Gastroesophageal sphincter (tissue), 4 donors: ENCODE data around the gene ADGRD1. TPM values are rescaled to one million over a fixed set of nuclear protein-coding genes. Genes with fewer than 3 reads are reported as not detected.

Experiments used
- ATAC-seq: fragments of 150-250 bp; one replicate; pipeline ENCODE4 v1.9.1; 2016; ENCODE audit warnings: mild to moderate bottlenecking, moderate library complexity
- H3K27ac ChIP-seq, 4 donors: fragments of 200-600 bp; sonication (generic) in 3 of 4; 1 replicate in 3 of 4; 2 replicates in 1 of 4; pipeline ENCODE4 v1.5.1; 2016 to 2019
- H3K27me3 ChIP-seq: fragments of 200-600 bp; sonication (generic); one replicate; pipeline ENCODE4 v1.5.1; 2019
- H3K36me3 ChIP-seq, 2 donors: fragments of 200-600 bp; sonication (generic); one replicate each; pipeline ENCODE4 v1.5.1; 2019; ENCODE audit warnings: control low read depth in 1 of 2
- H3K4me1 ChIP-seq, 3 donors: fragments of 200-600 bp; sonication (generic); 1 replicate in 2 of 3; 2 replicates in 1 of 3; pipeline ENCODE4 v1.5.1; 2016 to 2019; ENCODE audit warnings: control low read depth in 2 of 3
- H3K4me3 ChIP-seq, 2 donors: fragments of 200-600 bp; sonication (generic); one replicate each; pipeline ENCODE4 v1.5.1; 2019; ENCODE audit warnings: mild to moderate bottlenecking in 1 of 2, moderate library complexity in 1 of 2
- H3K9me3 ChIP-seq, 3 donors: fragments of 200-600 bp; sonication (generic); one replicate each; pipeline ENCODE4 v1.5.1; 2017 to 2019; ENCODE audit warnings: control low read depth in 2 of 3
- CTCF ChIP-seq, 4 experiments: fragments of 200-600 bp in 2 of 4; fragments of 450-650 bp in 2 of 4; sonication (generic) in 1 of 4; IDR thresholded peaks; one replicate each; pipeline ENCODE4 v1.5.1; 2017 to 2019; ENCODE audit warnings: antibody characterized with exemption in 4 of 4, mild to moderate bottlenecking in 2 of 4, moderate library complexity in 2 of 4
- EP300 ChIP-seq: sonication (generic); formaldehyde crosslinking; IDR thresholded peaks from one replicate; pipeline ENCODE4 v1.6.1; 2017; ENCODE audit warnings: antibody characterized with exemption, mild to moderate bottlenecking
- POLR2A ChIP-seq, 2 donors: fragments of 450-650 bp; IDR thresholded peaks; one replicate each; pipeline ENCODE4 v1.6.1; 2017; ENCODE audit warnings: antibody characterized with exemption in 2 of 2, mild to moderate bottlenecking in 2 of 2, moderate library complexity in 1 of 2
- POLR2AphosphoS5 ChIP-seq: sonication (generic); formaldehyde crosslinking; IDR thresholded peaks from one replicate; pipeline ENCODE4 v1.6.1; 2017; ENCODE audit warnings: antibody characterized with exemption
- WGBS, 2 donors: methylation state at CpG; one replicate each; pipeline ENCODE4 v1.1.5; 2018; ENCODE audit warnings: low coverage in 1 of 2; 5-methylcytosine and 5-hydroxymethylcytosine counted together
- total RNA-seq, 4 donors: library from RNA; depleted of rRNA; stranded (reverse); fragments of >200 nt; gene quantifications; one replicate each; pipeline ENCODE4 v1.1.0, GENCODE V29; 2016

The ADGRD1 gene
- total RNA-seq, 4 donors from 2014 or later: 19.1 to 43.4 (median 31.3) TPM

DNA sequence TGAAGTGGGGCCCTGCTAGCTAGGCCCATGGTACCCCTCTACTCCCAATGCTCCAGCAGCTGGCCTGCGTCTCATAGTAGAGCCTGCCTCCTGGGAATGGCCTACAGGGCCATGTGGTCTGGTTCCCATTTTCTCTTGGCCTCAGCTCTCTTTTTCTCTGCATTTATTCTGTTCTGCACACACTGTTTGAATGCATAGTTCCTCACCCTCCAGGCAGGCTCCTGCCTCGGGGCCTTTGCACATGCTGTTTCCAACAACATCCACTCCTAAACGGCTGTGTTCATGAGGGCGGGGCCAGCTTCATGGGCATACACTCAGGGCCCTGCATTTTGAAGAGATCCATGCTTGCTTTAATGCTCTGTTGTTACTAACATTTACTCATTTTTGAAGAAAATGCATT, 204.0 kb downstream of the ADGRD1 start:
- TF ChIP-seq POLR2A (IDR thresholded peaks at IDR 0.05) (no peak), CTCF (IDR thresholded peaks at IDR 0.05) (no peak), EP300 (no peak), POLR2AphosphoS5 (no peak)
- Histone ChIP-seq H3K4me1 (no peaks in the 10 kb centered on the region), H3K9me3 (no peaks in the 10 kb centered on the region), H3K36me3 (no peaks in the 10 kb centered on the region), H3K27ac (no peak overlapping the region), H3K27me3 (peaks cover 18% of the 10 kb centered on the region), H3K4me3 (no peak overlapping the region)
- WGBS, 2 donors: 58 to 93% methylated on average over 2 of the region's 4 CpGs
- ATAC-seq: no peak

GRCh38 chr12:131159660-131160059, 206.0 kb downstream of the ADGRD1 start:
- no peak overlapping the region for H3K27ac ChIP-seq
- H3K36me3 ChIP-seq: no peaks in the 10 kb centered on the region
- H3K9me3 ChIP-seq: no peaks in the 10 kb centered on the region
- TF ChIP-seq POLR2AphosphoS5 (no peak), EP300 (no peak), POLR2A (IDR thresholded peaks at IDR 0.05) (no peak), CTCF (IDR thresholded peaks at IDR 0.05) (no peak)
- 22 to 67% methylated on average over 1 of the region's 3 CpGs for WGBS, 2 donors
- H3K4me3 ChIP-seq: no peak overlapping the region
- peaks cover 35% of the 10 kb centered on the region for H3K27me3 ChIP-seq
- ATAC-seq: no peak
- H3K4me1 ChIP-seq: no peaks in the 10 kb centered on the region

GRCh38 chr12:131162113-131162512, 208.4 kb downstream of the ADGRD1 start:
- 80 to 83% methylated on average over 1 of the region's 3 CpGs for WGBS, 2 donors
- ATAC-seq: no peak

GRCh38 chr12:131163189-131163738, 209.6 kb downstream of the ADGRD1 start:
- Histone ChIP-seq H3K27ac (no peak overlapping the region), H3K27me3 (peaks cover 42% of the 10 kb centered on the region), H3K36me3 (no peaks in the 10 kb centered on the region), H3K4me1 (no peaks in the 10 kb centered on the region), H3K4me3 (no peak overlapping the region), H3K9me3 (no peaks in the 10 kb centered on the region)
- 57% methylated on average over 3 of the region's 46 CpGs; no CpG with 5 or more reads in 1 of the 2 donors for WGBS, 2 donors
- peak; percentile 17 for ATAC-seq
- TF ChIP-seq CTCF (IDR thresholded peaks at IDR 0.05) (no peak), POLR2A (IDR thresholded peaks at IDR 0.05) (no peak), POLR2AphosphoS5 (no peak), EP300 (no peak)

More at GRCh38 chr12:131162113-131162512, 208.4 kb downstream of the ADGRD1 start:
- no peaks in the 10 kb centered on the region for H3K9me3 ChIP-seq
- no peaks in the 10 kb centered on the region for H3K4me1 ChIP-seq
- no peaks in the 10 kb centered on the region for H3K36me3 ChIP-seq
- no peak for TF ChIP-seq POLR2A (IDR thresholded peaks at IDR 0.05)
- TF ChIP-seq EP300: no peak
- TF ChIP-seq CTCF (IDR thresholded peaks at IDR 0.05): no peak
- TF ChIP-seq POLR2AphosphoS5: no peak
- peaks cover 42% of the 10 kb centered on the region for H3K27me3 ChIP-seq
- no peak overlapping the region for H3K27ac ChIP-seq
- H3K4me3 ChIP-seq: no peak overlapping the region

DNA sequence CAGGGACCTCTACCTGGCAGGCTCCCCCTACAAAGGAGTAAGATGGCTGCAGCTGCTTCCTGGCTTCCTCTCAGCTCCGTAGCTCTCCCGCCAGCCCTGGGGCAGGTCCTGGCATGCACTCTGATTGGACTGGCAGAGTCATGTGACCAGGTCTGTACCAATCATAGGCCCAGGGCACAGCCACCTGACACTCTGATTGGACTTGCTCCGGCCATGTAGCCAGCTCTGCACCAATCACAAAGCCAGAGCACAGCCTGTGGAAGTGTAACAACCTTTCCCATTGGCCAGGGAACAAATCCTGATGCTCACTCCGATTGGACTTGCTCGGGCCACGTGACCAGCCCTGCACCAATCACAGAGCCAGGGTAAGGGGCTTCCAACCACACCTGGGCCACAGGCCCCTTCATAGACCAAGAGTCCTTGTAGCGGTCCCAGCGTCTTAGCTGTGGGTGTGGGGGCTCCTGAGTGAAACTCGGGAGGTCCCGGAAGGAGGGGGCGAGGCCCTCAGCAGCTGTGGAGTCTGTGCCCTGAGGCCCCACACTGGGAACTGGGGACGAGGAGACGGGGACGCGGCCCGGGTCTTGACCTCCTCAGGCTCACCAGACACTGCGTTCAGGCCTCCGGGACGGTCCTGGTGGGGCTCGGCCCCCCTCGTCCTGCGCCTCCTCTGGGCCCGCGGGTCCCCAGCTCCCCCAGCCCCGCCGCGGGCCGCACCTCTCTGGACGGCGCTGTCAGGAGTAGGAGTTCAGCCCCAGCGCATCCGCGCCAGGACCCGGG, 210.6 kb downstream of the ADGRD1 start:
- Histone ChIP-seq H3K4me3 (no peak overlapping the region), H3K36me3 (no peaks in the 10 kb centered on the region), H3K27me3 (peaks cover 42% of the 10 kb centered on the region), H3K9me3 (no peaks in the 10 kb centered on the region), H3K27ac (no peak overlapping the region), H3K4me1 (no peaks in the 10 kb centered on the region)
- no peak for ATAC-seq
- TF ChIP-seq POLR2AphosphoS5 (no peak), CTCF (IDR thresholded peaks at IDR 0.05) (no peak), EP300 (no peak), POLR2A (IDR thresholded peaks at IDR 0.05) (no peak)
- WGBS, 2 donors: 92% methylated on average over 2 of the region's 34 CpGs; no CpG with 5 or more reads in 1 of the 2 donors
